SU-DHL-6 (cell line): ENCODE measurements around the gene BAIAP2L1.

ENCODE experiments used
- EZH2phosphoT487 ChIP-seq: fragments of 200-600 bp; sonication (generic), shearing (Covaris generic); conservative IDR thresholded peaks from 2 replicates; pipeline ENCODE4 v1.6.1; 2018; ENCODE audit warnings: mild to moderate bottlenecking, antibody characterized with exemption, low read length, moderate library complexity, mixed read lengths
- TF ChIP-seq, protein P1 (sequence below): fragments of 200-600 bp; sonication (generic); IDR thresholded peaks from one replicate; pipeline ENCODE4 v1.5.1; 2017; ENCODE audit warnings: antibody characterized with exemption, mild to moderate bottlenecking, low read length, moderate library complexity; ENCODE audit not compliant: insufficient read depth, poor library complexity, severe bottlenecking

DNA sequence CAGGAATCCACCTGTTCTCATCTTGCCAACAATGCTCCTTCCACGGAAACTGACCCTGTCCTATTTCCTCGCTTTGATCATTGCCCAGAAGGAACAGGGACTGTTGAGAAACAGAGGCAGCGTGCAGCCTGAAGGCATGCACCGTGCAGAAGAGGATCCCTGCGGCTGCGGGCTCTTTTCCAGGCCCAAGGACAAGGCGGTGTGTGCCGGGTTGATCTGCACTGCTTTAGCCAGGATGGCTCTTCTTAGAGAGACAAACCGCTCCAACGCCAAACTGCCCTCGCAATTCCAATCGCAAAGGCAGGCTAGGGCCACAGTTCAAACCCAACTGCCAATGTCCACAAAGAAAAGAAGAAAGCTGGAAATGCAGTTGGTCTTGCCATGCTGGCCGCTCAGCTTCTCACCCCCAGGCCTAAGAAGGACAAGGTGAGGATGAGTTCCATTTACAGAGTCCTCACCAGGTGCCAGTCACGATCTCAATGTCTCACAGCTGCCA lies 92.9 kb downstream of the BAIAP2L1 start:
- TF ChIP-seq, protein P1, sequence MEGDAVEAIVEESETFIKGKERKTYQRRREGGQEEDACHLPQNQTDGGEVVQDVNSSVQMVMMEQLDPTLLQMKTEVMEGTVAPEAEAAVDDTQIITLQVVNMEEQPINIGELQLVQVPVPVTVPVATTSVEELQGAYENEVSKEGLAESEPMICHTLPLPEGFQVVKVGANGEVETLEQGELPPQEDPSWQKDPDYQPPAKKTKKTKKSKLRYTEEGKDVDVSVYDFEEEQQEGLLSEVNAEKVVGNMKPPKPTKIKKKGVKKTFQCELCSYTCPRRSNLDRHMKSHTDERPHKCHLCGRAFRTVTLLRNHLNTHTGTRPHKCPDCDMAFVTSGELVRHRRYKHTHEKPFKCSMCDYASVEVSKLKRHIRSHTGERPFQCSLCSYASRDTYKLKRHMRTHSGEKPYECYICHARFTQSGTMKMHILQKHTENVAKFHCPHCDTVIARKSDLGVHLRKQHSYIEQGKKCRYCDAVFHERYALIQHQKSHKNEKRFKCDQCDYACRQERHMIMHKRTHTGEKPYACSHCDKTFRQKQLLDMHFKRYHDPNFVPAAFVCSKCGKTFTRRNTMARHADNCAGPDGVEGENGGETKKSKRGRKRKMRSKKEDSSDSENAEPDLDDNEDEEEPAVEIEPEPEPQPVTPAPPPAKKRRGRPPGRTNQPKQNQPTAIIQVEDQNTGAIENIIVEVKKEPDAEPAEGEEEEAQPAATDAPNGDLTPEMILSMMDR, result no peak
- no peak for TF ChIP-seq EZH2phosphoT487
